Glutamatergic neuron (in vitro differentiated cells): ENCODE results near the gene OR2T5. TPM values are rescaled to one million over a fixed set of nuclear protein-coding genes. Genes with fewer than 3 reads are reported as not detected.
"Not testable (repeated sequence)": the region's sequence is repeated elsewhere in the genome, so short reads cannot be mapped to it uniquely, and the experiment has no call there.

ENCODE experiments used
- DNase-seq: peaks from one replicate; pipeline ENCODE4 v3.0.0; 2022
- H3K27ac Mint-ChIP-seq: one replicate; pipeline ENCODE4 v1.8.0; 2020; ENCODE audit warnings: mild to moderate bottlenecking, mixed read lengths, inconsistent platforms; ENCODE audit not compliant: unreplicated experiment
- H3K27me3 Mint-ChIP-seq: one replicate; pipeline ENCODE4 v1.8.0; 2020; ENCODE audit warnings: mild to moderate bottlenecking, moderate library complexity, mixed read lengths, inconsistent platforms; ENCODE audit not compliant: unreplicated experiment
- H3K36me3 Mint-ChIP-seq: one replicate; pipeline ENCODE4 v1.8.0; 2020; ENCODE audit warnings: mild to moderate bottlenecking, mixed read lengths, inconsistent platforms; ENCODE audit not compliant: unreplicated experiment
- H3K4me1 Mint-ChIP-seq: one replicate; pipeline ENCODE4 v1.8.0; 2020; ENCODE audit warnings: mild to moderate bottlenecking, low read depth, mixed read lengths, inconsistent platforms; ENCODE audit not compliant: unreplicated experiment
- H3K4me3 Mint-ChIP-seq: one replicate; pipeline ENCODE4 v1.8.0; 2020; ENCODE audit warnings: mild to moderate bottlenecking, mixed read lengths, inconsistent platforms; ENCODE audit not compliant: unreplicated experiment
- H3K9me3 Mint-ChIP-seq: one replicate; pipeline ENCODE4 v1.8.0; 2020; ENCODE audit warnings: mild to moderate bottlenecking, moderate library complexity, mixed read lengths, inconsistent platforms; ENCODE audit not compliant: unreplicated experiment
- long read RNA-seq: library from polyadenylated mRNA; unstranded; transcript quantifications from one replicate; pipeline ENCODE4 v2.0.0, GENCODE V29; 2020; ENCODE audit not compliant: unreplicated experiment
- total RNA-seq: library from RNA; stranded (reverse); fragmentation: NEBNext Ultra II Directional; extraction: Animal tissue kit (Norgen Biotek cat#: 25700); gene quantifications from one replicate; pipeline ENCODE4 v1.2.1, GENCODE V29; 2021; ENCODE audit not compliant: unreplicated experiment

The OR2T5 gene
- total RNA-seq = not detected
- long read RNA-seq = 0 reads

- not testable (repeated sequence) for H3K27ac Mint-ChIP-seq, H3K4me3 Mint-ChIP-seq, H3K36me3 Mint-ChIP-seq, H3K27me3 Mint-ChIP-seq, DNase-seq, H3K9me3 Mint-ChIP-seq, H3K4me1 Mint-ChIP-seq
These were observed at the start of gene OR2T5 for GRCh38 chr1:248488289-248488688. Gene OR2T5 (plus strand): TSS chr1:248488589. CDS start chr1:248488589, 0 bp downstream.

DNA sequence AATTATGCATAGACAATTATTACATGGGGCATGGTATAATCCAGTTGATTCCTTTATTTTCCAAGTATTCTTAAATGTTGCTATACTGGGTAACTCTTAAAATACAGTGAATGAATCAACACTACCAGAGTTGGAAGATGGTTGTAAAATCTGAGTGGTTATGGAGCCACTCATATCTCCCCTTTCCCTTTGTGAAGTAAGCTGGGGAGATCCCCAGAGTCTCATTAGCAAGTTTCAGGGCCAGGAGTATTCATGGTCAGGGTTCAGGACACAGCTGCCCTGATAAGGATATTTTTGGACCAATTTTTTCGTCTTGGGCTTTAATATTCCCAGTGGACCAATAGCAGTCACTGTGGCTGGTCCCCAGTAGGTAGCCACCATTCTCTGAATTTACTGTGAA is 49.7 kb upstream of the OR2T5 start:
- H3K4me3 Mint-ChIP-seq, H3K27me3 Mint-ChIP-seq, H3K36me3 Mint-ChIP-seq, DNase-seq, H3K9me3 Mint-ChIP-seq, H3K4me1 Mint-ChIP-seq, H3K27ac Mint-ChIP-seq: not testable (repeated sequence)

- not testable (repeated sequence) for H3K27ac Mint-ChIP-seq, H3K9me3 Mint-ChIP-seq, H3K27me3 Mint-ChIP-seq, DNase-seq, H3K36me3 Mint-ChIP-seq, H3K4me1 Mint-ChIP-seq, H3K4me3 Mint-ChIP-seq
These were observed 49.1 kb upstream of the OR2T5 start for GRCh38 chr1:248439283-248439682.

- H3K9me3 Mint-ChIP-seq, H3K4me3 Mint-ChIP-seq, H3K4me1 Mint-ChIP-seq, DNase-seq, H3K27me3 Mint-ChIP-seq, H3K36me3 Mint-ChIP-seq, H3K27ac Mint-ChIP-seq: not testable (repeated sequence)
These were observed 45.7 kb upstream of the OR2T5 start for GRCh38 chr1:248442500-248443277.

DNA sequence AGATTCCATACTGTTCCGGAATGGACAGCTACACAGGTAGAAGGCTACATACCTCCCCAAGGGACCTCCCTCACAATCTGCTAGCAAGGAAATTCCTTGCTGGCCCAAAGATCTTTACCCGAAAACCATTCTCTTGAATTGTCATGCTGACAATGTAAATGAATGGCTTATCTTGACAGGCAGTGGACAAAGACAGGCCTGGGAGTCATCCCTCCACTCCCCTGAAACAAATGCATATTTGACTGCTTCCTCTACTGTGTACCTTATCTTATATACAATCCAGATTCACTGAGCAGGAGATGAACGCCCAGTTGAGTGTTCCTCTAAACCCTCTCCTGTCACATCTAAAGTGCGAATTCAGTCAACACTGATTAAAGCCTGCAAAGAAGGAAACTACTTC is 43.8 kb upstream of the OR2T5 start:
- not testable (repeated sequence) for H3K27ac Mint-ChIP-seq, DNase-seq, H3K9me3 Mint-ChIP-seq, H3K36me3 Mint-ChIP-seq, H3K27me3 Mint-ChIP-seq, H3K4me3 Mint-ChIP-seq, H3K4me1 Mint-ChIP-seq

DNA sequence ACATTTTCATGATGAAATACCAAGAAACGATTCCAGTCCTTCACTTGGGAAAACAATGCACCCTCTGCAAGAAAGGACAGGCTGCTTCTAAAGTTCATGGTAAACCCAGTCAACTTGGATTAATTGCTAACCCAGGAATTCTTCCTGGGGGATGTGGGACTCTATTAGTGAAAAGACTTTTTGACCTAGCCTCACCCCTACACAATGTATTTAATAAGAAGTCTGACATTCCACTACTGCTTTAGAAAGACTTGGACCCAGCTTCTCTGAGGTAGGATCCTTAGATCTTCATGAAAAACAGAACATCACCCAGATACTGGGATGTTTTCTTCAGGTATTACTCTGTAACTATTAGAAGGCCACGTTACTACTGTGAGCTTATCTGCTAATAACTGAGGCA is 43.0 kb upstream of the OR2T5 start, which contains the start of gene OR2T2:
Gene OR2T2, plus strand, starts transcription at position 239 of the 400 bp plus-strand sequence. CDS start 7,161 bp downstream, outside the sequence.
- not testable (repeated sequence) for H3K4me1 Mint-ChIP-seq, H3K36me3 Mint-ChIP-seq, H3K4me3 Mint-ChIP-seq, DNase-seq, H3K9me3 Mint-ChIP-seq, H3K27me3 Mint-ChIP-seq, H3K27ac Mint-ChIP-seq

- DNase-seq, H3K27me3 Mint-ChIP-seq, H3K27ac Mint-ChIP-seq, H3K9me3 Mint-ChIP-seq, H3K4me1 Mint-ChIP-seq, H3K4me3 Mint-ChIP-seq, H3K36me3 Mint-ChIP-seq: not testable (repeated sequence)
These were observed 39.8 kb upstream of the OR2T5 start for GRCh38 chr1:248448409-248449074.

- H3K36me3 Mint-ChIP-seq, H3K4me1 Mint-ChIP-seq, H3K27me3 Mint-ChIP-seq, H3K27ac Mint-ChIP-seq, H3K4me3 Mint-ChIP-seq, DNase-seq, H3K9me3 Mint-ChIP-seq: not testable (repeated sequence)
These were observed 38.4 kb upstream of the OR2T5 start for GRCh38 chr1:248449821-248450465.

- not testable (repeated sequence) for DNase-seq, H3K4me3 Mint-ChIP-seq, H3K9me3 Mint-ChIP-seq, H3K36me3 Mint-ChIP-seq, H3K4me1 Mint-ChIP-seq, H3K27ac Mint-ChIP-seq, H3K27me3 Mint-ChIP-seq
These were observed 37.8 kb upstream of the OR2T5 start for GRCh38 chr1:248450466-248451145.

DNA sequence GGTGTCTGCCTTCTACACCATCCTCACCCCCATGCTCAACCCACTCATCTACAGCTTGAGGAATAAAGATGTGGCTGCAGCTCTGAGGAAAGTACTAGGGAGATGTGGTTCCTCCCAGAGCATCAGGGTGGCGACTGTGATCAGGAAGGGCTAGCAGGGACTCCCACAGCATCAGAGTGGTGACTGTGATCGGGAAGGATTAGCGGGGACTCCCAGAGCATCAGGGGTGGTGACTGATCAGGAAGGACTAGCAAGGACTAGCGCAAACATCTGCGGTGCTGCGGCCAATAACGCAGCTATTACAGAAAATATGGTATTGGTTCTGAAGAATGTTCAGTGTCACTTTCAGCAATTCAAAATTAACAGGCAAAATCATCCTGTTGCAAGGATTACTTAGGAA is 34.8 kb upstream of the OR2T5 start:
- H3K27me3 Mint-ChIP-seq, H3K4me1 Mint-ChIP-seq, DNase-seq, H3K9me3 Mint-ChIP-seq, H3K27ac Mint-ChIP-seq, H3K4me3 Mint-ChIP-seq, H3K36me3 Mint-ChIP-seq: not testable (repeated sequence)

DNA sequence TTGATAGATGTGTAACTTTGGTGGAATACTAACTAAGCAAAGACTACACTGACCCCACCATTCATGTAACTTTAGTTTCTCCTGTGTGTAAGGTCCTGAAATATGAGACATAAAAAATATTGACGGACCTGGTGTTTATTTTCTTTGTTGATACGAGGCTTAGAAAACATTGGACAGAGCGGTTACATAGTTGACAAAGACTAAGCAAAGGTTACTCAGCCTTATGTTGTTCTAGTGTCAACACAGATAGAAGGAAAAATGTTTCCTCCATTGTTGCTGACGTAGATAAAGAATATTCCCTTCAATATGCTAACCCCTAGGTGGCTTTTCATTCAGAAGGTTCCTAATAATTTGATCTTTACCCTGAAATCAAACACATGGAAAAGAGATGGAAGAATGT is 33.3 kb upstream of the OR2T5 start:
- H3K27me3 Mint-ChIP-seq, H3K4me1 Mint-ChIP-seq, H3K36me3 Mint-ChIP-seq, DNase-seq, H3K9me3 Mint-ChIP-seq, H3K27ac Mint-ChIP-seq, H3K4me3 Mint-ChIP-seq: not testable (repeated sequence)

DNA sequence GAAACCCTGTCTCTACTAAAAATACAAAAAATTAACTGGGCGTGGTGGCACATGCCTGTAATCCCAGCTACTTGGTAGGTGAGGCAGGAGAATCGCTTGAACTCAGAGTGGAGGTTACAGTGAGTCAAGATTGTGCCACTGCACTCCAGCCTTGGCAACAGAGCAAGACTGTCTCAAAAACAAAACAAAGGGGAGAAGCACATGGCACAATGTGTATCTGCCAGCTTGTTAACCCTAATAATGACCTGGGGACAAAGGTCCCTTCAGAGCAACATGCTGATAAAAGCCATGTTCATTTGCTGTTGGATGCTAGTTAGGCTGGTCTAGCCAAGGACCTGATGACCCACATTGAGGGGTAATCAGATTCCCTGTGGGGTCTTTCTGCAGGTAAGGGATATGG is 31.8 kb upstream of the OR2T5 start:
- H3K9me3 Mint-ChIP-seq = not testable (repeated sequence)

More for the DNA sequence above, 31.8 kb upstream of the OR2T5 start:
- not testable (repeated sequence) for H3K4me1 Mint-ChIP-seq, H3K27me3 Mint-ChIP-seq, DNase-seq, H3K27ac Mint-ChIP-seq, H3K4me3 Mint-ChIP-seq, H3K36me3 Mint-ChIP-seq
